Central memory CD8-positive, alpha-beta T cell (primary cell): ENCODE data around the gene VPS45.
A peak's percentile ranks its signal among the peaks of the same experiment; 100 is the strongest.
"Not testable (repeated sequence)": the region's sequence is repeated elsewhere in the genome, so short reads cannot be mapped to it uniquely, and the experiment has no call there.

Source experiments
- ATAC-seq: fragments of 150-1000 bp; cut with Tn5 transposase; replicated peaks from 2 replicates; pipeline ENCODE4 v1.10.0; 2022; ENCODE audit warnings: mild to moderate bottlenecking, moderate FRiP score, moderate number of reproducible peaks; ENCODE audit not compliant: poor library complexity, severe bottlenecking; ENCODE audit errors: extremely low read depth
- DNase-seq, 2 donors: peaks; one replicate each; pipeline ENCODE4 v3.0.0; 2021; ENCODE audit warnings: low spot score in 2 of 2
- H3K27ac Mint-ChIP-seq: one replicate; pipeline ENCODE4 v1.8.0; 2022; ENCODE audit warnings: low read depth, mild to moderate bottlenecking, moderate library complexity, mixed read lengths
- H3K27me3 Mint-ChIP-seq: one replicate; pipeline ENCODE4 v1.8.0; 2022; ENCODE audit warnings: mixed read lengths
- H3K36me3 Mint-ChIP-seq: one replicate; pipeline ENCODE4 v1.8.0; 2022; ENCODE audit warnings: mild to moderate bottlenecking, moderate library complexity, mixed read lengths; ENCODE audit not compliant: insufficient read depth
- H3K4me1 Mint-ChIP-seq: one replicate; pipeline ENCODE4 v1.8.0; 2022; ENCODE audit warnings: mixed read lengths
- H3K4me3 Mint-ChIP-seq: one replicate; pipeline ENCODE4 v1.8.0; 2022; ENCODE audit warnings: mild to moderate bottlenecking, moderate library complexity, mixed read lengths
- H3K9me3 Mint-ChIP-seq: one replicate; pipeline ENCODE4 v1.8.0; 2022; ENCODE audit warnings: mixed read lengths

The VPS45 gene

GRCh38 chr1:150173141-150173585 is 105.6 kb downstream of the VPS45 start:
- no peaks in the 10 kb centered on the region for H3K4me1 Mint-ChIP-seq
- H3K27ac Mint-ChIP-seq = no peak overlapping the region
- no peak for DNase-seq
- ATAC-seq = no peak
- H3K27me3 Mint-ChIP-seq = no peaks in the 10 kb centered on the region
- no peaks in the 10 kb centered on the region for H3K9me3 Mint-ChIP-seq
- H3K36me3 Mint-ChIP-seq = peaks cover 2% of the 10 kb centered on the region
- no peak overlapping the region for H3K4me3 Mint-ChIP-seq

- ATAC-seq (no peak), DNase-seq (no peak)
- Mint-ChIP-seq H3K27me3 (no peaks in the 10 kb centered on the region), H3K27ac (no peak overlapping the region), H3K36me3 (no peaks in the 10 kb centered on the region), H3K4me3 (no peak overlapping the region), H3K9me3 (no peaks in the 10 kb centered on the region), H3K4me1 (no peaks in the 10 kb centered on the region)
Observed at GRCh38 chr1:150176593-150176992, 109.0 kb downstream of the VPS45 start.

- Mint-ChIP-seq H3K27me3 (no peaks in the 10 kb centered on the region), H3K4me3 (no peak overlapping the region), H3K9me3 (no peaks in the 10 kb centered on the region), H3K27ac (no peak overlapping the region), H3K36me3 (no peaks in the 10 kb centered on the region), H3K4me1 (no peaks in the 10 kb centered on the region)
- DNase-seq (no peak), ATAC-seq (no peak)
Observed at GRCh38 chr1:150178548-150178947, 111.0 kb downstream of the VPS45 start.

- Mint-ChIP-seq H3K4me1 (no peaks in the 10 kb centered on the region), H3K9me3 (no peaks in the 10 kb centered on the region), H3K4me3 (no peak overlapping the region), H3K36me3 (no peaks in the 10 kb centered on the region), H3K27ac (no peak overlapping the region), H3K27me3 (no peaks in the 10 kb centered on the region)
- ATAC-seq (no peak), DNase-seq (no peak)
Observed at GRCh38 chr1:150179867-150180266, 112.3 kb downstream of the VPS45 start.

GRCh38 chr1:150180474-150180873 is 112.9 kb downstream of the VPS45 start:
- Mint-ChIP-seq H3K36me3 (no peaks in the 10 kb centered on the region), H3K27ac (no peak overlapping the region), H3K4me1 (no peaks in the 10 kb centered on the region), H3K27me3 (no peaks in the 10 kb centered on the region), H3K4me3 (no peak overlapping the region), H3K9me3 (no peaks in the 10 kb centered on the region)
- no peak for DNase-seq
- ATAC-seq = no peak

DNA sequence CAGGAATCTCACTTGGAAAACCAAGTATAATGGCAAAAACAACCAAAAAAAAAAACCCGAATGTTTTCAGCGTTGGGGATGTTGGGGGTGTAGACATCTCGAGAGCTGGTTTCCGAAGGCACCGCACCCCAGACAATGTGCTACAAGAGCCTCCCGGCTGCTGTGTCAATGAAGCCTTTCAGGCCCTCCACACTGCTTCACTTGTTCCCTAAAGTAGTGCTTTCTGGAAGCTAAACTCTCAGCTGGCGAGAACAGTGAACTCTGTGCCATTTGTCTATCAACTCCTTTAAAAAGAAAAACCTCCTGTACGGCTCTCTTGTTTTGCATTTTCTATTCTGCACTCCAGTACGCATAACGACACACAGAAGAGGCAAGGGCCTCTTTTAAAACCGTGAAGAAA is 114.7 kb downstream of the VPS45 start:
- H3K36me3 Mint-ChIP-seq = no peaks in the 10 kb centered on the region
- H3K9me3 Mint-ChIP-seq = no peaks in the 10 kb centered on the region
- peaks cover 3% of the 10 kb centered on the region for H3K4me1 Mint-ChIP-seq
- no peaks in the 10 kb centered on the region for H3K27me3 Mint-ChIP-seq
- no peak for ATAC-seq
- H3K4me3 Mint-ChIP-seq = no peak overlapping the region
- H3K27ac Mint-ChIP-seq = no peak overlapping the region
- no peak for DNase-seq

DNA sequence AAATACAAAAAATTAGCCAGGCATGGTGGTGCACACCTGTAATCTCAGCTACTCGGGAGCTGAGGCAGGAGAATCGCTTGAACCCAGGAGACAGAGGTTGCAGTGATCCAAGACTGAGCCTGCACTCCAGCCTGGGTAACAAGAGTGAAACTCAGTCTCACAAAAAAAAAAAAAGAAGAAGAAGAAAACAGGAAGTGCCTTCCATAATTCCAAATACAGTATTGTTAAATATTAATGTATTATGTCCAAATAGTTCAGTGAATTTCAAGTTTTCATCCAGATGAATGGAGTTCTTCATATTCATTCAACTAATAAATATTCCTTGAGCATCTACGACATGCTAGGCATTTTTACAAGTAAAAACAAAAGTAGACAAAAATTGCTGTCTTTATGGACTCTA is 115.5 kb downstream of the VPS45 start:
- Mint-ChIP-seq H3K4me3 (no peak overlapping the region), H3K9me3 (no peaks in the 10 kb centered on the region), H3K27me3 (no peaks in the 10 kb centered on the region), H3K36me3 (no peaks in the 10 kb centered on the region), H3K4me1 (peaks cover 8% of the 10 kb centered on the region), H3K27ac (no peak overlapping the region)
- no peak for DNase-seq
- no peak for ATAC-seq

- H3K27me3 Mint-ChIP-seq = no peaks in the 10 kb centered on the region
- ATAC-seq (no peak), DNase-seq (no peak)
- no peak overlapping the region for H3K4me3 Mint-ChIP-seq
- H3K4me1 Mint-ChIP-seq = peaks cover 8% of the 10 kb centered on the region
- H3K9me3 Mint-ChIP-seq = no peaks in the 10 kb centered on the region
- H3K36me3 Mint-ChIP-seq = no peaks in the 10 kb centered on the region
- no peak overlapping the region for H3K27ac Mint-ChIP-seq
Observed at GRCh38 chr1:150185481-150185880, 117.9 kb downstream of the VPS45 start.

DNA sequence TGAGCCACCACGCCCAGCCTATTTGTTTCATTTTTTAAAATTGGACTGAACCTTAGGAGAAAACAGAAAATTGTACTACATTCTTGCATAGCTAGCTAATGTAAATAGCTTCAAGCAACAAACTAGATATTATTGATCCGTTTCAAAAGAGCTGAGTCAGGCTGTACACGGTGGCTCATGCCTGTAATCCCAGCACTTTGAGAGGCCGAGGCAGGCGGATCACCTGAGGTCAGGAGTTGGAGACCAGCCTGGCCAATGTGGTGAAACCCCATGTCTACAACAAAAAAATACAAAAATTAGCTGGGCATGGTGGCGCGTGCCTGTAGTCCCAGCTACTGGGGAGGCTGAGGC is 118.8 kb downstream of the VPS45 start:
- H3K36me3 Mint-ChIP-seq, H3K27ac Mint-ChIP-seq, H3K9me3 Mint-ChIP-seq, H3K27me3 Mint-ChIP-seq, H3K4me1 Mint-ChIP-seq, H3K4me3 Mint-ChIP-seq, ATAC-seq, DNase-seq: not testable (repeated sequence)

DNA sequence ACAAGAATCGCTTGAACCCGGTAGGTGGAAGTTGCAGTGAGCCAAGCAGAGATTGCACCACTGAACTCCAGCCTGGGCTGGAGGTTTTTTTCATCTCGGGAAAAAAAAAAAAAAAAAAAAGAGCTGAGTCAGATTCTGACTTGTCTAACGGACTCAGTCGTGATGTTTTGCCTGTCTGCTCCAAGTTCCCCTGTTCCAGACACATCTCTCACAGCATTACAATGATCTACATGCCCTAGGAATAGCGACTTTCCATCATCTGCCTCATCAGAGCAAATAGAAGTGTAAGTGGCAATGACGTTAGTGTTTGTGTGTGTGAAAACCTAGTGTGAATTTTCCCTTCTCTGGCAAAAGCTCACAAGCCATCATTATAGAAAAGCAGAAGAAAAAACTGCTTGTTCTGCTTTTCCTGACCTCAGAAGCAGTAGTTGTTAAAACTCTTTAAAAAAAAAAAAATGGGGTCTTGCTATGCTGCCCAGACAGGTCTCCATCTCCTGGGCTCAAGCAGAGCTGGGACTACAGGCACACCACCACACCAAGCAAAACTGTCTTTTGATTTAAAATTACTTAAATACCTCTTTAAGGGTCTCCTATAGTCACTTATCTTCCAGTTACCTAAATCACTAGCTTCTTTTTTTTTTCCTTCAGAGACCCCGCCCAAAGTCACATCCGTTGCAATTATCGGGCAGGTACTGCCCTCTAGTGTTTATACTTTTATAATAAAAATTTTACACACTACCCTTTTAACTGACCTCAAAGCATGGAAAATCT is 119.4 kb downstream of the VPS45 start:
- DNase-seq (peak in 1 of 2 donors; percentile 24), ATAC-seq (peak; percentile 73)
- H3K4me1 Mint-ChIP-seq = peaks cover 8% of the 10 kb centered on the region
- H3K27me3 Mint-ChIP-seq = no peaks in the 10 kb centered on the region
- no peaks in the 10 kb centered on the region for H3K9me3 Mint-ChIP-seq
- H3K4me3 Mint-ChIP-seq = peak overlapping the region; percentile 33
- peak overlapping the region; percentile 30 for H3K27ac Mint-ChIP-seq
- H3K36me3 Mint-ChIP-seq = no peaks in the 10 kb centered on the region

DNA sequence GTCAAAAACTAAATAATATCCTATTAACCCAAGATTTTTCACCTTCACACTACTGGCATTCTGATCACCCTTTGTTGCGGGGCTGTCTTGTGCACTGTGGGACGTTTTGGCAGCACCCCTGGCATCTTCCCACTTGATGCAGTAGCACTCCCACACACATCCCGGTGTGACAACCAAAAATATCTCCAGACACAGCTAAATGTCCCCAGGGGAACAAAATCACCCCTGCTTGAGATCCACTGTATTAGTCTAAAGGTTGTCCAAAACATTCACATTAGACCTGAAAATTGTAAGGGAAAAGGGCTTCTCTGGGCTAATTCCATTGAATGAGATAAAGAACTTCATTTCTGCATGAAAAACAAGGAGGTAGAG is 120.0 kb downstream of the VPS45 start:
- ATAC-seq (no peak), DNase-seq (no peak)
- Mint-ChIP-seq H3K27ac (peak overlapping the region; percentile 30), H3K4me1 (peaks cover 8% of the 10 kb centered on the region), H3K4me3 (peak overlapping the region; percentile 33), H3K9me3 (no peaks in the 10 kb centered on the region), H3K27me3 (no peaks in the 10 kb centered on the region), H3K36me3 (no peaks in the 10 kb centered on the region)

DNA sequence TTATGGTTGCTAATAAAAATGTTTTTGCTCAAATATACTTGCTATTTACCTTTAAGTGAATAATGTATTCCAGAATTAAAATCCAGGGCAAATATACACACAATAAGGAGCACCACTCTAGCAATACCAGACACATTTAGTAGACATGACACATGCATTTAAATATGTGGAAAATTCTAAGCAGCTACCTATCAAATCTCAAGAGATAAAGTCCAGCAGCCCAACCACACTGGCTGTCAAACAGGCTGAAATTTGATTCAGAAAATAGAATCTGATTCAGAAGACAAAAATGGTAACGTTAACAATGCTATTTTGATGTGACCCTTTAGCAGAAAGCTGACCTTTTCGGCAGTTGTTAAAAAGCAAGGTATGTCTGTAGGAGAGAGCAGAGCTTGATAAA is 124.4 kb downstream of the VPS45 start:
- H3K9me3 Mint-ChIP-seq = no peaks in the 10 kb centered on the region
- H3K4me1 Mint-ChIP-seq = peaks cover 7% of the 10 kb centered on the region
- H3K27ac Mint-ChIP-seq = no peak overlapping the region
- DNase-seq (no peak), ATAC-seq (no peak)
- no peak overlapping the region for H3K4me3 Mint-ChIP-seq
- H3K36me3 Mint-ChIP-seq = no peaks in the 10 kb centered on the region
- H3K27me3 Mint-ChIP-seq = peaks cover 15% of the 10 kb centered on the region

GRCh38 chr1:150194381-150195031 is 126.9 kb downstream of the VPS45 start:
- Mint-ChIP-seq H3K9me3 (no peaks in the 10 kb centered on the region), H3K27me3 (peaks cover 15% of the 10 kb centered on the region)
- no peak for DNase-seq

More at GRCh38 chr1:150194381-150195031, 126.9 kb downstream of the VPS45 start:
- Mint-ChIP-seq H3K4me3 (no peak overlapping the region), H3K4me1 (no peaks in the 10 kb centered on the region), H3K36me3 (no peaks in the 10 kb centered on the region), H3K27ac (no peak overlapping the region)
- ATAC-seq = no peak
